Ascending aorta (tissue), 2 donors: ENCODE results near the gene KLHDC7B. TPM values are rescaled to one million over a fixed set of nuclear protein-coding genes. Genes with fewer than 3 reads are reported as not detected.

Experiments
- DNase-seq, 2 donors: peaks; one replicate each; pipeline ENCODE4 v3.0.0-alpha.2; 2019; ENCODE audit warnings: low spot score in 2 of 2
- H3K27ac ChIP-seq, 2 donors: fragments of 200-600 bp; sonication (generic); one replicate each; pipeline ENCODE4 v1.5.1; 2016 to 2017; ENCODE audit warnings: mild to moderate bottlenecking in 1 of 2
- H3K27me3 ChIP-seq: fragments of 200-600 bp; sonication (generic); one replicate; pipeline ENCODE4 v1.5.1; 2017
- H3K36me3 ChIP-seq, 2 donors: fragments of 200-600 bp; sonication (generic); one replicate each; pipeline ENCODE4 v1.5.1; 2016
- H3K4me1 ChIP-seq, 2 donors: fragments of 200-600 bp; sonication (generic); one replicate each; pipeline ENCODE4 v1.5.1; 2016 to 2017; ENCODE audit warnings: mild to moderate bottlenecking in 1 of 2
- H3K4me3 ChIP-seq, 2 donors: fragments of 200-600 bp; sonication (generic); one replicate each; pipeline ENCODE4 v1.5.1; 2016 to 2017; ENCODE audit warnings: mild to moderate bottlenecking in 1 of 2
- H3K9me3 ChIP-seq, 2 donors: fragments of 200-600 bp; sonication (generic); one replicate each; pipeline ENCODE4 v1.5.1; 2016
- intact Hi-C: fragments of 100-400 bp; cut with DNase I; formaldehyde crosslinking; loops from one replicate; pipeline ENCODE4 v1.15.1; 2023
- total RNA-seq: library from RNA; depleted of rRNA; stranded (reverse); fragments of >200 nt; gene quantifications from one replicate; pipeline ENCODE4 v1.1.0, GENCODE V29; 2016
- TF ChIP-seq, protein P1 (sequence below), 3 experiments: fragments of 200-600 bp in 2 of 3; fragments of 450-650 bp in 1 of 3; sonication (generic) in 2 of 3; IDR thresholded peaks; one replicate each; pipeline ENCODE4 v1.5.1; 2016 to 2019; ENCODE audit warnings: antibody characterized with exemption in 3 of 3, mild to moderate bottlenecking in 1 of 3, moderate library complexity in 1 of 3

Gene KLHDC7B
- total RNA-seq, 1 donor from 2014 or later, result not detected

DNA sequence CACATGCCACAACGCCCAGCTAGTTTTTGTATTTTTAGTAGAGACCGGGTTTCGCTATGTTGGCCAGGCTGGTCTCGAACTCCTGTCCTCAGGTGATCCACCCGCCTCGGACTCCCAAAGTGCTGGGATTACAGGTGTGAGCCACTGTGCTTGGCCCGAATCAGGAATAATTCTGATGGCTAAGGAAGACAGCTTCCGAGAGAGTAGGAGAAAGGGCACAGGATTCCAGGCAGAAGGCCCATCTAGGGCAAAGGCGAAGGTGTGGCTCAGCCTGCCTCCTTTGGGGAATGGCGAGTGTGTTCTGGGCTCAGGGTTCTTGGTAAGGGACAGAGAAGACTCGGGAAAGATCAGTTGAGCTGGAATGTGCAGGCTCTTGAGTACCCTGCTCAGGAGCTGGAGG is 18.6 kb downstream of the KLHDC7B start:
- H3K27me3 ChIP-seq, result no peaks in the 10 kb centered on the region
- no peaks in the 10 kb centered on the region for H3K36me3 ChIP-seq
- TF ChIP-seq, protein P1, sequence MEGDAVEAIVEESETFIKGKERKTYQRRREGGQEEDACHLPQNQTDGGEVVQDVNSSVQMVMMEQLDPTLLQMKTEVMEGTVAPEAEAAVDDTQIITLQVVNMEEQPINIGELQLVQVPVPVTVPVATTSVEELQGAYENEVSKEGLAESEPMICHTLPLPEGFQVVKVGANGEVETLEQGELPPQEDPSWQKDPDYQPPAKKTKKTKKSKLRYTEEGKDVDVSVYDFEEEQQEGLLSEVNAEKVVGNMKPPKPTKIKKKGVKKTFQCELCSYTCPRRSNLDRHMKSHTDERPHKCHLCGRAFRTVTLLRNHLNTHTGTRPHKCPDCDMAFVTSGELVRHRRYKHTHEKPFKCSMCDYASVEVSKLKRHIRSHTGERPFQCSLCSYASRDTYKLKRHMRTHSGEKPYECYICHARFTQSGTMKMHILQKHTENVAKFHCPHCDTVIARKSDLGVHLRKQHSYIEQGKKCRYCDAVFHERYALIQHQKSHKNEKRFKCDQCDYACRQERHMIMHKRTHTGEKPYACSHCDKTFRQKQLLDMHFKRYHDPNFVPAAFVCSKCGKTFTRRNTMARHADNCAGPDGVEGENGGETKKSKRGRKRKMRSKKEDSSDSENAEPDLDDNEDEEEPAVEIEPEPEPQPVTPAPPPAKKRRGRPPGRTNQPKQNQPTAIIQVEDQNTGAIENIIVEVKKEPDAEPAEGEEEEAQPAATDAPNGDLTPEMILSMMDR (IDR thresholded peaks at IDR 0.05), result no peak
- H3K4me3 ChIP-seq, result no peak overlapping the region
- no peak for DNase-seq
- peaks cover 0 to 8% of the 10 kb centered on the region in 2 donors for H3K4me1 ChIP-seq
- no peaks in the 10 kb centered on the region for H3K9me3 ChIP-seq
- no peak overlapping the region for H3K27ac ChIP-seq
- intact Hi-C loops, result loop anchor here (5.0 kb wide), 1 partner anchor 57 kb away; the partner anchor contains the start of genes LMF2 and NCAPH2

- H3K9me3 ChIP-seq, result no peaks in the 10 kb centered on the region
- intact Hi-C loops, result no loop called here
- H3K27me3 ChIP-seq, result no peaks in the 10 kb centered on the region
- H3K27ac ChIP-seq, result no peak overlapping the region
- no peaks in the 10 kb centered on the region for H3K36me3 ChIP-seq
- DNase-seq, result no peak
- TF ChIP-seq, protein P1 (IDR thresholded peaks at IDR 0.05), result no peak
- H3K4me3 ChIP-seq, result no peak overlapping the region
- peaks cover 0 to 8% of the 10 kb centered on the region in 2 donors for H3K4me1 ChIP-seq
Measured at GRCh38 chr22:50567721-50568252, 22.1 kb downstream of the KLHDC7B start.

DNA sequence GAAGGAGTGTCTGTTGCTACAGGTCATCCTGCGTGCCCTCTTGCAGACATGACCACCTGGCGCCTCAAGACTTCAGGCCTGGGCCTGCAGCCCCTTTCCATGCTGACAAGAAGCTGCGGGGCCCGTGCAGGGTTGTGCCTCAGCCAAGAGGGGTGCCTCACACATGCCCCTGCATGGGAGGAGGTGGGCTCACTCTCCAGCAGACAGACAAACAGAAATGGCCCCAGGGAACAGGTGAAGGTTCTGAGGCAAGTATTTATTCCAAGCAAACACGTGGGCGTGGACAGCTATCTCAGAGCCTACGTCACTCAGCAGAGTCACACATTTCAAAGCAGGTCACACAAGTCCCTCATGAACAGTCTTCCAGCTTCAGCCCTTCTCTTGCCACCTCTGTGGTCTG is 22.9 kb downstream of the KLHDC7B start:
- Histone ChIP-seq H3K36me3 (no peaks in the 10 kb centered on the region), H3K27ac (no peak overlapping the region), H3K4me1 (peaks cover 0 to 2% of the 10 kb centered on the region in 2 donors), H3K27me3 (no peaks in the 10 kb centered on the region), H3K9me3 (no peaks in the 10 kb centered on the region), H3K4me3 (no peak overlapping the region)
- intact Hi-C loops, result no loop called here
- no peak for DNase-seq
- TF ChIP-seq, protein P1 (IDR thresholded peaks at IDR 0.05), result no peak

- TF ChIP-seq, protein P1 (IDR thresholded peaks at IDR 0.05), result no peak
- Histone ChIP-seq H3K27me3 (no peaks in the 10 kb centered on the region), H3K36me3 (no peaks in the 10 kb centered on the region), H3K4me1 (no peaks in the 10 kb centered on the region), H3K9me3 (no peaks in the 10 kb centered on the region), H3K27ac (no peak overlapping the region), H3K4me3 (no peak overlapping the region)
- DNase-seq, result no peak
- intact Hi-C loops, result no loop called here
Measured at GRCh38 chr22:50569041-50569459, 23.4 kb downstream of the KLHDC7B start.

- DNase-seq, result no peak
Measured at GRCh38 chr22:50569896-50570535, 24.3 kb downstream of the KLHDC7B start.

More at GRCh38 chr22:50569896-50570535, 24.3 kb downstream of the KLHDC7B start:
- Histone ChIP-seq H3K27me3 (no peaks in the 10 kb centered on the region), H3K36me3 (no peaks in the 10 kb centered on the region), H3K4me3 (no peak overlapping the region), H3K9me3 (no peaks in the 10 kb centered on the region), H3K27ac (no peak overlapping the region), H3K4me1 (no peaks in the 10 kb centered on the region)
- intact Hi-C loops, result no loop called here
- TF ChIP-seq, protein P1 (IDR thresholded peaks at IDR 0.05), result no peak
